ENCODE data around the gene FBXO42. TPM values are rescaled to one million over a fixed set of nuclear protein-coding genes. Genes with fewer than 3 reads are reported as not detected.

Gene FBXO42
- total and polyA plus RNA-seq, 2 of the 13 experiments (the other 11 are each of a cell fraction or from before 2014, with no cell fraction given) = 7.6 to 17.5 TPM

- no peaks in the 10 kb centered on the region; the same call in 1 of the 2 replicates for H3K4me1 ChIP-seq (ENCODE audit: insufficient read depth, low read length)
- H3K79me2 ChIP-seq (ENCODE audit: insufficient read depth, low read length) = no peaks in the 10 kb centered on the region
- BruUV-seq (replicated peaks) = no TSS peak
- FAIRE-seq (no peak), ATAC-seq (no peak), DNase-seq (ENCODE audit: low spot score) (no peak)
- no peaks in the 10 kb centered on the region for H3K9me3 ChIP-seq (ENCODE audit: low read length)
- no peak overlapping the region for H3K27ac ChIP-seq (ENCODE audit: extremely low read length, insufficient read depth, low read length)
- no peaks in the 10 kb centered on the region; a peak in 1 of 5 replicates for H3K27me3 ChIP-seq (ENCODE audit: control insufficient read depth in 1 of 2, insufficient read depth in 2 of 2, low read length in 2 of 2)
- H3K4me2 ChIP-seq (ENCODE audit: low read depth, low read length) = no peak overlapping the region
- 70% methylated on average over 3 of the region's 3 CpGs for WGBS (ENCODE audit: low lambda C conversion rate)
- no peaks in the 10 kb centered on the region for H4K20me1 ChIP-seq (ENCODE audit: insufficient read depth, low read length)
- H2AFZ ChIP-seq (ENCODE audit: low read length) = no peak overlapping the region
- ChIA-PET POLR2A (no interaction called here), CTCF (ENCODE audit: low intra/inter-chr PET ratio, low total read pairs) (no interaction called here)
- no peaks in the 10 kb centered on the region for H3K36me3 ChIP-seq (replicated peaks in 1 of 2; ENCODE audit: control insufficient read depth in 1 of 2, insufficient read depth in 2 of 2, low read length in 2 of 2)
- in situ Hi-C loops (cut with HindIII; ENCODE audit: extremely low pct_ligation_motif_present, low pct_unique_long_range_greater_than_20kb) = no loop called here
- H3K4me3 ChIP-seq (replicated peaks in 1 of 3; ENCODE audit: insufficient read depth in 1 of 3, low read depth in 2 of 3, low read length in 3 of 3) = no peak overlapping the region
- H3K9ac ChIP-seq (ENCODE audit: insufficient read depth, low read depth, low read length) = no peak overlapping the region
- TF ChIP-seq ZNF788 (CRISPR knock-in tag; IDR thresholded peaks at IDR 0.05; ENCODE audit: borderline replicate concordance) (no peak), ZNF329 (CRISPR knock-in tag; IDR thresholded peaks at IDR 0.05; ENCODE audit: low read depth) (peak; percentile 96), ZNF703 (CRISPR knock-in tag; IDR thresholded peaks at IDR 0.05; ENCODE audit: borderline replicate concordance) (no peak), RARG (CRISPR knock-in tag; IDR thresholded peaks at IDR 0.05; ENCODE audit: low read depth) (no peak)
- intact Hi-C loops (cut with micrococcal nuclease; ENCODE audit: unreplicated experiment) = no loop called here
Measured at GRCh38 chr1:16196874-16197273, 155.4 kb downstream of the FBXO42 start.

Small RNA genes lying within 50 kb of the gene (small RNA-seq; reads per million reads assigned to genes)
- 0 reads per million in 3 experiments for gene MT1XP1 (ENCODE audit: insufficient read depth in 2 of 3, insufficient read length in 3 of 3, low read depth in 2 of 3, low replicate concordance in 1 of 3)

Other genes starting within 250 kb of the FBXO42 start
- gene EPHA2, start 196.4 kb downstream of the FBXO42 start, total RNA-seq (2016; rRNA removed; fragmentation: Illumina TruSeq; extraction: Trizol) = 15.5 and 33.6 TPM in 2 replicates
- 53.6 and 62.5 TPM in 2 replicates for gene EPHA2, start 196.4 kb downstream of the FBXO42 start, polyA plus RNA-seq (2011; rRNA removed)
- gene ARHGEF19, start 139.8 kb downstream of the FBXO42 start, total RNA-seq (2016; rRNA removed; fragmentation: Illumina TruSeq; extraction: Trizol) = 1.8 and 2.0 TPM in 2 replicates
- gene ARHGEF19, start 139.8 kb downstream of the FBXO42 start, polyA plus RNA-seq (2011; rRNA removed) = 1.7 and 2.2 TPM in 2 replicates
- gene CPLANE2, start 115.3 kb downstream of the FBXO42 start, total RNA-seq (2016; rRNA removed; fragmentation: Illumina TruSeq; extraction: Trizol) = 0.98 and 1.6 TPM in 2 replicates
- 0.27 and 0.29 TPM in 2 replicates for gene CPLANE2, start 115.3 kb downstream of the FBXO42 start, polyA plus RNA-seq (2011; rRNA removed)
- gene SZRD1, start 14.8 kb upstream of the FBXO42 start, total RNA-seq (2016; rRNA removed; fragmentation: Illumina TruSeq; extraction: Trizol) = 28.5 and 38.6 TPM in 2 replicates
- gene SZRD1, start 14.8 kb upstream of the FBXO42 start, polyA plus RNA-seq (2011; rRNA removed) = 41.4 and 49.1 TPM in 2 replicates
- 0.21 and 0.80 TPM in 2 replicates for gene SPATA21, start 84.9 kb upstream of the FBXO42 start, total RNA-seq (2016; rRNA removed; fragmentation: Illumina TruSeq; extraction: Trizol)
- gene SPATA21, start 84.9 kb upstream of the FBXO42 start, polyA plus RNA-seq (2011; rRNA removed) = 1.4 and 1.8 TPM in 2 replicates
- gene NECAP2, start 88.2 kb upstream of the FBXO42 start, total RNA-seq (2016; rRNA removed; fragmentation: Illumina TruSeq; extraction: Trizol) = 52.3 and 62.6 TPM in 2 replicates
- 38.5 and 41.0 TPM in 2 replicates for gene NECAP2, start 88.2 kb upstream of the FBXO42 start, polyA plus RNA-seq (2011; rRNA removed)
- gene RNU1-1, start 161.8 kb upstream of the FBXO42 start, total RNA-seq (2016; rRNA removed; fragmentation: Illumina TruSeq; extraction: Trizol) = 859 and 11,018 TPM in 2 replicates
- gene RNU1-1, start 161.8 kb upstream of the FBXO42 start, polyA plus RNA-seq (2011; rRNA removed) = under 0.01 TPM in 2 replicates